ENCODE measurements around the gene MAPK8IP2.
A peak's percentile ranks its signal among the peaks of the same experiment; 100 is the strongest.
"Not testable (repeated sequence)": the region's sequence is repeated elsewhere in the genome, so short reads cannot be mapped to it uniquely, and the experiment has no call there.

The MAPK8IP2 gene

GRCh38 chr22:50640857-50641647, 40.5 kb downstream of the MAPK8IP2 start:
- ATAC-seq (ENCODE audit: insufficient read depth, low read depth): no peak
- H3K4me2 ChIP-seq (ENCODE audit: insufficient read depth, low read length): no peak overlapping the region
- no peak overlapping the region for H3K4me3 ChIP-seq (ENCODE audit: low read depth in 1 of 2, low read length in 2 of 2)

GRCh38 chr22:50641696-50642607, 41.4 kb downstream of the MAPK8IP2 start:
- no peaks in the 10 kb centered on the region for H3K4me1 ChIP-seq (ENCODE audit: insufficient read depth, low read length)
- H3K27ac ChIP-seq (ENCODE audit: low read length): no peak overlapping the region
- no peaks in the 10 kb centered on the region for H3K79me2 ChIP-seq (ENCODE audit: insufficient read depth, low read length)
- no peak overlapping the region for H3K4me2 ChIP-seq (ENCODE audit: insufficient read depth, low read length)
- H3K9ac ChIP-seq (ENCODE audit: low read depth, low read length): no peak overlapping the region
- H3K9me3 ChIP-seq (ENCODE audit: insufficient read depth, low read length, severe bottlenecking): peaks cover 2% of the 10 kb centered on the region
- ATAC-seq (ENCODE audit: insufficient read depth, low read depth) (no peak), DNase-seq (no peak)
- no peaks in the 10 kb centered on the region for H4K20me1 ChIP-seq (ENCODE audit: insufficient read depth, low read length)
- no peaks in the 10 kb centered on the region for H3K36me3 ChIP-seq (ENCODE audit: insufficient read depth, low read length)
- no peak overlapping the region for H2AFZ ChIP-seq (ENCODE audit: low read depth, low read length)
- TF ChIP-seq CTCF (IDR thresholded peaks at IDR 0.05; ENCODE audit: borderline replicate concordance, extremely low read depth, low read length, poor library complexity, severe bottlenecking) (peak; percentile 31), EZH2 (IDR thresholded peaks at IDR 0.05; ENCODE audit: borderline replicate concordance, low read depth, low read length, severe bottlenecking) (no peak)
- no peak overlapping the region for H3K4me3 ChIP-seq (ENCODE audit: low read depth in 1 of 2, low read length in 2 of 2)
- H3K27me3 ChIP-seq (ENCODE audit: insufficient read depth, low read length, poor library complexity): peaks cover 24% of the 10 kb centered on the region

More at GRCh38 chr22:50640857-50641647, 40.5 kb downstream of the MAPK8IP2 start:
- no peak for DNase-seq
- Histone ChIP-seq H3K27ac (ENCODE audit: low read length) (no peak overlapping the region), H3K27me3 (ENCODE audit: insufficient read depth, low read length, poor library complexity) (peaks cover 24% of the 10 kb centered on the region), H3K4me1 (ENCODE audit: insufficient read depth, low read length) (no peaks in the 10 kb centered on the region), H3K9ac (ENCODE audit: low read depth, low read length) (no peak overlapping the region), H3K79me2 (ENCODE audit: insufficient read depth, low read length) (no peaks in the 10 kb centered on the region), H3K36me3 (ENCODE audit: insufficient read depth, low read length) (no peaks in the 10 kb centered on the region), H3K9me3 (ENCODE audit: insufficient read depth, low read length, severe bottlenecking) (peaks cover 2% of the 10 kb centered on the region), H4K20me1 (ENCODE audit: insufficient read depth, low read length) (no peaks in the 10 kb centered on the region), H2AFZ (ENCODE audit: low read depth, low read length) (no peak overlapping the region)
- no peak for TF ChIP-seq EZH2 (IDR thresholded peaks at IDR 0.05; ENCODE audit: borderline replicate concordance, low read depth, low read length, severe bottlenecking)
- TF ChIP-seq CTCF (IDR thresholded peaks at IDR 0.05; ENCODE audit: borderline replicate concordance, extremely low read depth, low read length, poor library complexity, severe bottlenecking): no peak

- H3K27ac ChIP-seq (ENCODE audit: low read length); H3K36me3 ChIP-seq (ENCODE audit: insufficient read depth, low read length); H4K20me1 ChIP-seq (ENCODE audit: insufficient read depth, low read length); DNase-seq; H3K4me2 ChIP-seq (ENCODE audit: insufficient read depth, low read length); H3K4me3 ChIP-seq (ENCODE audit: low read depth in 1 of 2, low read length in 2 of 2); ATAC-seq (ENCODE audit: insufficient read depth, low read depth); H3K9me3 ChIP-seq (ENCODE audit: insufficient read depth, low read length, severe bottlenecking); H3K9ac ChIP-seq (ENCODE audit: low read depth, low read length); H2AFZ ChIP-seq (ENCODE audit: low read depth, low read length); H3K4me1 ChIP-seq (ENCODE audit: insufficient read depth, low read length); H3K79me2 ChIP-seq (ENCODE audit: insufficient read depth, low read length): not testable (repeated sequence)
- peaks cover 24% of the 10 kb centered on the region for H3K27me3 ChIP-seq (ENCODE audit: insufficient read depth, low read length, poor library complexity)
- peak; percentile 57 for TF ChIP-seq EZH2 (IDR thresholded peaks at IDR 0.05; ENCODE audit: borderline replicate concordance, low read depth, low read length, severe bottlenecking)
Measured at GRCh38 chr22:50643021-50643820, 42.6 kb downstream of the MAPK8IP2 start.

GRCh38 chr22:50643821-50644101, 43.2 kb downstream of the MAPK8IP2 start:
- not testable (repeated sequence) for H3K9me3 ChIP-seq (ENCODE audit: insufficient read depth, low read length, severe bottlenecking); H4K20me1 ChIP-seq (ENCODE audit: insufficient read depth, low read length); ATAC-seq (ENCODE audit: insufficient read depth, low read depth); H3K4me3 ChIP-seq (ENCODE audit: low read depth in 1 of 2, low read length in 2 of 2); H3K9ac ChIP-seq (ENCODE audit: low read depth, low read length); DNase-seq; H3K4me1 ChIP-seq (ENCODE audit: insufficient read depth, low read length); H3K4me2 ChIP-seq (ENCODE audit: insufficient read depth, low read length); H3K79me2 ChIP-seq (ENCODE audit: insufficient read depth, low read length); H2AFZ ChIP-seq (ENCODE audit: low read depth, low read length); H3K27ac ChIP-seq (ENCODE audit: low read length); H3K36me3 ChIP-seq (ENCODE audit: insufficient read depth, low read length)
- H3K27me3 ChIP-seq (ENCODE audit: insufficient read depth, low read length, poor library complexity): peaks cover 24% of the 10 kb centered on the region

Data from DND-41 (cell line).